Chondrocyte (in vitro differentiated cells): ENCODE data around the gene GOLGA6L10. TPM values are rescaled to one million over a fixed set of nuclear protein-coding genes. Genes with fewer than 3 reads are reported as not detected.

Source experiments
- DNase-seq: peaks from one replicate; pipeline ENCODE4 v3.0.0; 2021; ENCODE audit warnings: mixed read lengths, low spot score
- H3K27ac Mint-ChIP-seq: one replicate; pipeline ENCODE4 v1.8.0; 2021; ENCODE audit warnings: mild to moderate bottlenecking, moderate library complexity, mixed read lengths; ENCODE audit not compliant: unreplicated experiment
- H3K27me3 Mint-ChIP-seq: 2 replicates; pipeline ENCODE4 v1.8.0; 2021; ENCODE audit warnings: low read depth, mixed read lengths
- H3K36me3 Mint-ChIP-seq: 2 replicates; pipeline ENCODE4 v1.8.0; 2021; ENCODE audit warnings: low read depth, mixed read lengths
- H3K4me1 Mint-ChIP-seq: 2 replicates; pipeline ENCODE4 v1.8.0; 2021; ENCODE audit warnings: low read depth, mild to moderate bottlenecking, mixed read lengths
- H3K4me3 Mint-ChIP-seq: one replicate; pipeline ENCODE4 v1.8.0; 2021; ENCODE audit warnings: mild to moderate bottlenecking, moderate library complexity, mixed read lengths; ENCODE audit not compliant: unreplicated experiment
- H3K9me3 Mint-ChIP-seq: 2 replicates; pipeline ENCODE4 v1.8.0; 2021; ENCODE audit warnings: low read depth, mixed read lengths
- total RNA-seq: library from RNA; stranded (reverse); gene quantifications from 3 replicates; pipeline ENCODE4 v1.2.1, GENCODE V29; 2021
- TF ChIP-seq, protein P1 (sequence below): fragments of 200-600 bp; sonication (generic); IDR thresholded peaks from 2 replicates; pipeline ENCODE4 v1.5.0; 2021; ENCODE audit warnings: antibody characterized with exemption, mild to moderate bottlenecking, moderate library complexity

Gene GOLGA6L10
- total RNA-seq, 1 donor from 2014 or later = 2.0 TPM

DNA sequence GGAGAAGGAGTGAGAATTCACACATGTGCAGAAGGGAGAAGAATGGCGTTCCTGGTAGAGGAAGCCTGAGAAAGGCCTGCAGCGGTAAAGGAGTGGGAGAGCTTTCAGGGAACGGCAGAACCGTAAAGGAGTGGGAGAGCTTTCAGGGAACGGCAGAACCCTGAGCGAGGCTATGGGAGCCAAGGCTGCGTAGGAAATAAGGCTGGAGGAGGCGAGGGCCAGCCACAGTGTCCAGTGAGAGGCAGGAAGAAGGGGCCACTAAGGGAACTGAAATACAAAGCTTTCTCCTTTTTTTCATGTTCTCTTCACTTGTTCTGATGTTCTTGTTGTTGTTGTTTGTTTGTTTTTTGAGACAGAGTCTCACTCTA, 41.6 kb downstream of the GOLGA6L10 start:
- peaks cover 4% of the 10 kb centered on the region for H3K9me3 Mint-ChIP-seq
- TF ChIP-seq, protein P1, sequence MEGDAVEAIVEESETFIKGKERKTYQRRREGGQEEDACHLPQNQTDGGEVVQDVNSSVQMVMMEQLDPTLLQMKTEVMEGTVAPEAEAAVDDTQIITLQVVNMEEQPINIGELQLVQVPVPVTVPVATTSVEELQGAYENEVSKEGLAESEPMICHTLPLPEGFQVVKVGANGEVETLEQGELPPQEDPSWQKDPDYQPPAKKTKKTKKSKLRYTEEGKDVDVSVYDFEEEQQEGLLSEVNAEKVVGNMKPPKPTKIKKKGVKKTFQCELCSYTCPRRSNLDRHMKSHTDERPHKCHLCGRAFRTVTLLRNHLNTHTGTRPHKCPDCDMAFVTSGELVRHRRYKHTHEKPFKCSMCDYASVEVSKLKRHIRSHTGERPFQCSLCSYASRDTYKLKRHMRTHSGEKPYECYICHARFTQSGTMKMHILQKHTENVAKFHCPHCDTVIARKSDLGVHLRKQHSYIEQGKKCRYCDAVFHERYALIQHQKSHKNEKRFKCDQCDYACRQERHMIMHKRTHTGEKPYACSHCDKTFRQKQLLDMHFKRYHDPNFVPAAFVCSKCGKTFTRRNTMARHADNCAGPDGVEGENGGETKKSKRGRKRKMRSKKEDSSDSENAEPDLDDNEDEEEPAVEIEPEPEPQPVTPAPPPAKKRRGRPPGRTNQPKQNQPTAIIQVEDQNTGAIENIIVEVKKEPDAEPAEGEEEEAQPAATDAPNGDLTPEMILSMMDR = no peak
- no peak overlapping the region for H3K27ac Mint-ChIP-seq
- DNase-seq = peak; percentile 5
- no peaks in the 10 kb centered on the region for H3K4me1 Mint-ChIP-seq
- H3K4me3 Mint-ChIP-seq = no peak overlapping the region
- no peaks in the 10 kb centered on the region for H3K27me3 Mint-ChIP-seq
- H3K36me3 Mint-ChIP-seq = peaks cover 4% of the 10 kb centered on the region

DNA sequence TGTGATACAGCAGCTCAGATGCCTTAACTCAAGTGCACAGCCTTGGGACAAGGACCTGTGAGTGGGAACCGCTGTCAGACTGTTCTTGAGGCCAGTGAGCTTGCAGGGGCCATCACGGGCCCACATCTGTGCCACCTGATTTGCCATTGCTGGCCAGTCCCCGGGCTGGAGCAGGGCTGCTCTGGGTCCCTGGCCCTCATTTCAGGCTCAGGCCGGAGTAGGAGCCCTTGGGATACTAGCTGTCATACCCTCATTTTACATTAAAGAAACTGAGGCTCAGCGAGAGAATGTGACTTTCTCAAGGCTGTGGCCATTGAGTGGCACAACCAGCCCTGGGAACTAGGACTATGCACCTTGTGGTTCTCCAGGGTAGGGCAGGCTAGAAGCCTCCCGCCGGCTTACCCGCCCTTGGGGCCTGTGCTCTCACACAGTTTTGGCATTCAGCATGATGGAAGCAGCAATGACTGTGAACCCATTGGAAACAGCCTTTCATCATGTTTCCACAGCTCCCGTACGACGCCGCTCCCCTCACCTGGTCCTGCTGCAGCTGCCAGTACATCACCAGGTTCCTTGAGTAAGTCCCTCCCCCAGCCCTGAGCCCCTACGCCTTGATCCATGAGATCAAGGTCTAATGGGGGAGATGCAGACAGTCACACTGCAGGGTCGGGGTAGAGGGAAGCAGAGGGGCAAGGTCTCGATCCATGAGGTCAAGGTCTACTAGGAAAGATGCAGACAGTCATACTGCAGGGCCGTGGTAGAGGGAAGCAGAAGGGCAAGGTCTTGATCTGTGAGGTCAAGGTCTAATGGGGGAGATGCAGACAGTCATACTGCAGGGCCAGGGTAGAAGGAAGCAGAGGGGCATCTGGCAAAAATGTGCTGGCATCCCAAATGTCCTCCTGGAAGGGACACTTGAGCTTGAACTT, 42.2 kb downstream of the GOLGA6L10 start:
- TF ChIP-seq, protein P1 = no peak
- no peak overlapping the region for H3K27ac Mint-ChIP-seq
- no peak for DNase-seq
- H3K27me3 Mint-ChIP-seq = no peaks in the 10 kb centered on the region
- no peaks in the 10 kb centered on the region for H3K4me1 Mint-ChIP-seq
- peaks cover 4% of the 10 kb centered on the region for H3K9me3 Mint-ChIP-seq
- H3K4me3 Mint-ChIP-seq = no peak overlapping the region
- H3K36me3 Mint-ChIP-seq = peaks cover 4% of the 10 kb centered on the region

DNA sequence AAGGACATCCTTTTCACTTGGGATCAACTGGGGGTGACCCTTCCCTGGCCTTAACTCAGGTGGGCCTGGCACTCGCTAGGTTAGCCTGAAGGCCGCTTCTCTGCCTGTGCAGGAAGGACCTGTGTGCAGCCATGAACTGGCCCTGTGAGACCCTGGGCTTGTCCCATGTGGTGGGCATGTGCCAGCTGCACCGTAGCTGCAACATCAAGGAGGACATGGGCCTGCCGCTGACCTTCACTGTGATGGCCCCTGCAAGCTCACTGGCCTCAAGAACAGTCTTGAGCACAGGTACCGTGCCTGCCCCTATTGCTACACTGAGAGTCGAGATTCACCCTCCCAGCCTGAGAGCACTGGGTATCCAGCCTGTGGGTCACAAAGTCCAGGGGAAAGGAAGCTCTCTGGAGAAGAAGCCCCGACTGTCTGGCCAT, 43.6 kb downstream of the GOLGA6L10 start:
- H3K36me3 Mint-ChIP-seq = peaks cover 3% of the 10 kb centered on the region
- H3K4me3 Mint-ChIP-seq = no peak overlapping the region
- H3K9me3 Mint-ChIP-seq = peaks cover 4% of the 10 kb centered on the region
- H3K4me1 Mint-ChIP-seq = peaks cover 12% of the 10 kb centered on the region
- DNase-seq = no peak
- TF ChIP-seq, protein P1 = no peak
- H3K27ac Mint-ChIP-seq = no peak overlapping the region
- H3K27me3 Mint-ChIP-seq = no peaks in the 10 kb centered on the region

DNA sequence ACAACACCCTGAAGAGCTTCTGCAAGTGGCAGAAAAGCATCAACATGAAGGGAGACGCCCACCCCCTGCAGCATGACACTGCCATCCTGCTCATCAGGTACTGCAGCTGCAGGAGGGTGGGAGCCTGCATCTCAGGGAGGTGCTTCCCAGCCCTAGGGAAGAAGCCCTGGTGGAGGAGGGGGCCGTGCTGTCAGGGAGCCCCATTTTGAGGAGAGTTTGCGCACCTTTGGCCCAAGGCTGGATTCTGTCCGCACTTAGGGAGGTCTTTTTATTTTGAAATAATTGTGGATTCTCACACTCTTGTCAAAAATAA, 44.5 kb downstream of the GOLGA6L10 start:
- H3K9me3 Mint-ChIP-seq = no peaks in the 10 kb centered on the region
- TF ChIP-seq, protein P1 = no peak
- H3K4me1 Mint-ChIP-seq = peaks cover 17% of the 10 kb centered on the region
- DNase-seq = no peak
- no peaks in the 10 kb centered on the region for H3K36me3 Mint-ChIP-seq
- H3K27me3 Mint-ChIP-seq = no peaks in the 10 kb centered on the region
- H3K27ac Mint-ChIP-seq = no peak overlapping the region
- no peak overlapping the region for H3K4me3 Mint-ChIP-seq

DNA sequence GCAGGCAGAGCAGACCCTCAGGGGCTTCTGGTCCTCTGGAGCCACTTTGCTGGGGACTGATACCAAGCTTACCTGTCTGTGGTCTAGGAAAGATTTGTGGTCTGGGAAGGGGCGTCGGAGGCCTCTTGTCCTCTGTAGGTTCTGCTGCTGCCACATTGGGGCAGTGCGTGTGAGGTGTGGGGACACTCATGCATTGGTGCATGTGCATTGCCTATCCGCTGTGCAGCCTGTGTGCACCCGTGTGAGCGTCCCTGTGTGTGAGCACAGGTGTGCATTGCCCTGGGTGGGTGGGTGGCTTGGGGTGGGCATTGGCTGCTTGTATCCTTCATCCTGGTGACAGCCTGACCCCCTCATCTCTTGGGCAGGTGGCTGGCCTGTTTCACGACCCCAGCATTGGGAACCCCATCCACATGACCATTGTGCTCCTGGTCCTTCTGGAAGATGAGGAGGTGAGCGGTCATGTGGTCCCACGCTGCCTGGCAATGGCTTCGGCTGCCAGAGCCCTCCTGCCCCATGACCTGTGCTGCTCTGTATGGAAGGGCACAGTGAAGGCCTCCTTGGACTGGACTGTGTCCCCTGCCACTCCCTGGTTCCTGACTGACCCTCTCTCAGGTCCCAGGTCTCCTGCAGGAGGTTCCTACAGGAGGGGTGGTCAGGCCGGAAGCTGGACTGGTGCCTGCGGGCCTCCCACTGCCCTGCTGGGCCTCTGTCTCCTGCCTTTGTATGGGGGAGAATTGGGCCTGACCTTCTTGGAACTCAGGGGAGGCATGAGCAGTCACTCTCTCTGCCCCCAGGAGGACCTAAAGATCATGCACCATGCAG, 45.1 kb downstream of the GOLGA6L10 start:
- no peaks in the 10 kb centered on the region for H3K27me3 Mint-ChIP-seq
- DNase-seq = no peak
- H3K36me3 Mint-ChIP-seq = no peaks in the 10 kb centered on the region
- H3K9me3 Mint-ChIP-seq = no peaks in the 10 kb centered on the region
- peaks cover 17% of the 10 kb centered on the region for H3K4me1 Mint-ChIP-seq
- TF ChIP-seq, protein P1 = no peak
- H3K27ac Mint-ChIP-seq = no peak overlapping the region
- H3K4me3 Mint-ChIP-seq = no peak overlapping the region
